ENCODE data around the gene SDK2. TPM values are rescaled to one million over a fixed set of nuclear protein-coding genes. Genes with fewer than 3 reads are reported as not detected.

The SDK2 gene
- total RNA-seq, 1 experiment from 2014 or later: 0.67 TPM

DNA sequence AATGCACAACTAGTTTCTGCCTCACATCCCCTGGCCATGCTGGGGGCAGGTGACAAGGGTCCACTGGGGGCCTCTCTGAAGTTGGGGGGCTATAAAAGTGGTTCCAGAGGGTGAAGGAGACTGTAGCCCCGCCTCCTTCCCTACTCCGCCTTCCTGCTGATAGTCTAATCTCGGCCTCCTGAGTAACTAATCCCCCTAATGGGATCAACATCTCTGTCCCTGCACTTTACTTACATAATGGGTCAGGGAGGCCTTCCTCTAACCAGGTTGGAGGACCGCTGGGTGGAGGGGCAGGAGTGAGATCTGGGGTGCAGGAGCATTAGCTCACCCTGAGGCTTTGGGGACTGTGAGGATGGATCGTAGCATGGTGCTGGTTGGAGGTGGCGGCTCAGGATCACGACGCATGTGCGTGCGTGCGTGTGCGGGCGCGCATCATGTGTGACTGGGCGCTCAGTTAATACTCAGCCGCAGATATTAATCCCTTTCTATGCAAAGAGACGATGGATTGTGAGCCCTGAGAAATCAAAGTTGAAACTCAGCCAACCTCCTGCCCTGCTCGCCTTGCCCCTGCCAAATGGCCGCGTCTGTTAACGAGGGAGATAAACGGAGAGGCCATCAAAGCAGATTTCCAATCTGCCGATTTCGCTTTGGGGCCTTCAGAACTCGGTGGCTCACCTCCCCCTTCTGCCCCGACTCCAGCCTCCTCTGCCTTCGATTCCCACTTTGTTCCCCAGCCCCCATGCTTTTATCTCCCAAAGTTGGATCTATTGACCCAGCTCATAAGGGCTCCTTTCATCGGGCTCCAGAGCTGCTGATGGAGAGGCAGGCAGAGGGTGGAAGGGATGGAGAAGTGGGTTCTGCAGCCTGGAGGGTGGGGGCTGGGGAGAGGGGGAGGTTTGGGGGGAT is 107.3 kb downstream of the SDK2 start:
- H3K27ac ChIP-seq (ENCODE audit: low read depth, low read length, poor library complexity, severe bottlenecking): no peak overlapping the region
- CTCF ChIA-PET: no interaction called here
- no peak for DNase-seq (ENCODE audit: low spot score)
- H3K9me3 ChIP-seq (ENCODE audit: low read depth, low read length, poor library complexity, severe bottlenecking): no peaks in the 10 kb centered on the region
- TF ChIP-seq EZH2 (IDR thresholded peaks at IDR 0.05; ENCODE audit: borderline replicate concordance, low read depth, low read length, poor library complexity, severe bottlenecking): no peak
- TF ChIP-seq, protein P1, sequence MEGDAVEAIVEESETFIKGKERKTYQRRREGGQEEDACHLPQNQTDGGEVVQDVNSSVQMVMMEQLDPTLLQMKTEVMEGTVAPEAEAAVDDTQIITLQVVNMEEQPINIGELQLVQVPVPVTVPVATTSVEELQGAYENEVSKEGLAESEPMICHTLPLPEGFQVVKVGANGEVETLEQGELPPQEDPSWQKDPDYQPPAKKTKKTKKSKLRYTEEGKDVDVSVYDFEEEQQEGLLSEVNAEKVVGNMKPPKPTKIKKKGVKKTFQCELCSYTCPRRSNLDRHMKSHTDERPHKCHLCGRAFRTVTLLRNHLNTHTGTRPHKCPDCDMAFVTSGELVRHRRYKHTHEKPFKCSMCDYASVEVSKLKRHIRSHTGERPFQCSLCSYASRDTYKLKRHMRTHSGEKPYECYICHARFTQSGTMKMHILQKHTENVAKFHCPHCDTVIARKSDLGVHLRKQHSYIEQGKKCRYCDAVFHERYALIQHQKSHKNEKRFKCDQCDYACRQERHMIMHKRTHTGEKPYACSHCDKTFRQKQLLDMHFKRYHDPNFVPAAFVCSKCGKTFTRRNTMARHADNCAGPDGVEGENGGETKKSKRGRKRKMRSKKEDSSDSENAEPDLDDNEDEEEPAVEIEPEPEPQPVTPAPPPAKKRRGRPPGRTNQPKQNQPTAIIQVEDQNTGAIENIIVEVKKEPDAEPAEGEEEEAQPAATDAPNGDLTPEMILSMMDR (conservative IDR thresholded peaks at IDR 0.05; ENCODE audit: low read depth, low read length): no peak
- H3K4me1 ChIP-seq (ENCODE audit: insufficient read depth, low read length, poor library complexity, severe bottlenecking): no peaks in the 10 kb centered on the region
- POLR2A ChIA-PET (ENCODE audit: low non-redundant PET): no interaction called here
- intact Hi-C loops (cut with micrococcal nuclease; ENCODE audit: unreplicated experiment): no loop called here
- H3K27me3 ChIP-seq (replicated peaks; ENCODE audit: insufficient read depth, low read depth, low read length, poor library complexity): no peaks in the 10 kb centered on the region
- no peaks in the 10 kb centered on the region for H3K36me3 ChIP-seq (ENCODE audit: insufficient read depth, low read length, poor library complexity, severe bottlenecking)
- no peak overlapping the region for H3K4me3 ChIP-seq (ENCODE audit: low read depth, low read length, poor library complexity, severe bottlenecking)
- BruUV-seq (replicated peaks): no TSS peak

DNA sequence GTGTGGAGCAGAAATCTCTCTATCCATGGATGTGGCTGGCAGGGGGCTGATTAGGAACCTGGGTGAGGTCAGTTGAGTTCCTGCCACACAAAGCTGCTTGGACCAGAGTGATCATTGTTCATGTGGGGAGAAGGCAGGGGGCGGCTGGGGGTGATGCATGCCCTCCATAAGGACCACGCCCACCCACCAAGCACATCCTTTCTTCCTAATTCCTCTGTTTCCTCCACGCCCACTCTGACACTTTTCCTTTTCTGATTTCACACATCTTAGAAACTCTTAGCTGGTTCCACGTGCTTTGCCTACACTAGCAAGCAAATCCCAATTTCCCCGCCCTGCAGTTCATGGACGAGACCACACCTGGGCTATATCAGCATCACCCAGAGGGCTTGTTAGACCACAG is 108.5 kb downstream of the SDK2 start:
- H3K4me1 ChIP-seq (ENCODE audit: insufficient read depth, low read length, poor library complexity, severe bottlenecking): no peaks in the 10 kb centered on the region
- CTCF ChIA-PET: no interaction called here

DNA sequence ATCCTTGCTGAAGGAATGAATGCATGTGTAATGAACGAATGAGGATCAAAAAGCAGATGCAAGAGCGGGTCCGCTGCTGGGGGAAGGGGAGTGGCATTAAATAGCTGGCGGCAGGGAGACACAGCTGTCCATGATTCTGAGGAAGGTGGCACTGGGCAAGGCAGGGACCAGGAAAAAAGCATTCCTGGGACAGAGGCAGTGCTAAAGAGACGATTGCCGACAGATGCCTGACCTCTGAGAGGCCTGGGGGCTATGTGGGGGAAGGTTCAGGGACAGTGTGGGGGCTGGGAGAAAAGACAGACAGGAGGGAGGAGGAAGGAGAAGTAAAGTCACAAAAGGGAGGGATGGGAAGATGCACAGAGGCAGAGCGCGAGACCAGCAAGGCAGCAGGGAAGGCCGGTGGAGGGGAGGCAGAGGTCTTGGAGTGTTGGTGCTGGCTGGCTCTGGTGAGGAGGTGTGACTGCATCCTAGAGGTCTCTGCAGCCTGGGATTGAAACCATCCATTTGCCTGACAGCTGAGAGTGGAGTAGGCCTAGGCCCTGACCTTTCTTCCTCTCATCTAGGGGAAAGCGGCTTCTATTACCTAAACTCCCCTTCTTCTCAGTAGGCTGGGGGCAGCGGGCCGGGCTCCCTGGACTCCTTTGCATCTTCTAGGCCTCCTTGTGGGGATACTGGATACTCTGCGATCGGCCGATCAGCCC is 109.9 kb downstream of the SDK2 start:
- POLR2A ChIA-PET (ENCODE audit: low non-redundant PET): no interaction called here
- BruUV-seq (replicated peaks): no TSS peak
- H3K36me3 ChIP-seq (ENCODE audit: insufficient read depth, low read length, poor library complexity, severe bottlenecking): no peaks in the 10 kb centered on the region

More for the DNA sequence above, 108.5 kb downstream of the SDK2 start:
- no TSS peak for BruUV-seq (replicated peaks)
- no peak for DNase-seq (ENCODE audit: low spot score)
- POLR2A ChIA-PET (ENCODE audit: low non-redundant PET): no interaction called here
- intact Hi-C loops (cut with micrococcal nuclease; ENCODE audit: unreplicated experiment): no loop called here
- Histone ChIP-seq H3K9me3 (ENCODE audit: low read depth, low read length, poor library complexity, severe bottlenecking) (no peaks in the 10 kb centered on the region), H3K27me3 (replicated peaks; ENCODE audit: insufficient read depth, low read depth, low read length, poor library complexity) (no peaks in the 10 kb centered on the region), H3K36me3 (ENCODE audit: insufficient read depth, low read length, poor library complexity, severe bottlenecking) (no peaks in the 10 kb centered on the region), H3K27ac (ENCODE audit: low read depth, low read length, poor library complexity, severe bottlenecking) (no peak overlapping the region), H3K4me3 (ENCODE audit: low read depth, low read length, poor library complexity, severe bottlenecking) (no peak overlapping the region)
- no peak for TF ChIP-seq EZH2 (IDR thresholded peaks at IDR 0.05; ENCODE audit: borderline replicate concordance, low read depth, low read length, poor library complexity, severe bottlenecking)
- TF ChIP-seq, protein P1 (conservative IDR thresholded peaks at IDR 0.05; ENCODE audit: low read depth, low read length): no peak

More for the DNA sequence above, 109.9 kb downstream of the SDK2 start:
- intact Hi-C loops (cut with micrococcal nuclease; ENCODE audit: unreplicated experiment): no loop called here
- H3K9me3 ChIP-seq (ENCODE audit: low read depth, low read length, poor library complexity, severe bottlenecking): no peaks in the 10 kb centered on the region
- no peak for TF ChIP-seq EZH2 (IDR thresholded peaks at IDR 0.05; ENCODE audit: borderline replicate concordance, low read depth, low read length, poor library complexity, severe bottlenecking)
- TF ChIP-seq, protein P1 (conservative IDR thresholded peaks at IDR 0.05; ENCODE audit: low read depth, low read length): no peak
- no peak overlapping the region for H3K4me3 ChIP-seq (ENCODE audit: low read depth, low read length, poor library complexity, severe bottlenecking)
- H3K27me3 ChIP-seq (replicated peaks; ENCODE audit: insufficient read depth, low read depth, low read length, poor library complexity): no peaks in the 10 kb centered on the region
- CTCF ChIA-PET: no interaction called here
- DNase-seq (ENCODE audit: low spot score): no peak
- no peak overlapping the region for H3K27ac ChIP-seq (ENCODE audit: low read depth, low read length, poor library complexity, severe bottlenecking)
- no peaks in the 10 kb centered on the region for H3K4me1 ChIP-seq (ENCODE audit: insufficient read depth, low read length, poor library complexity, severe bottlenecking)
